H1 (cell line): ENCODE results near the gene LTF. TPM values are rescaled to one million over a fixed set of nuclear protein-coding genes. Genes with fewer than 3 reads are reported as not detected.

Source experiments
- CTCF ChIA-PET: fragments of 300-600 bp; sonication (Branson Sonifier 250); formaldehyde crosslinking; loops from one replicate; lab custom pipeline; 2021; ENCODE audit not compliant: partially characterized antibody; lab: Charles Lee
- POLR2A ChIA-PET: fragments of 300-600 bp; sonication (Branson Sonifier 250); formaldehyde crosslinking; loops from one replicate; lab custom pipeline; 2021; ENCODE audit warnings: inconsistent platforms; ENCODE audit not compliant: partially characterized antibody; lab: Charles Lee
- DNase-seq, 2 experiments: peaks; one replicate each; pipeline versions ENCODE4 v3.0.0 to v3.0.0-alpha.2; 2010 to 2022; ENCODE audit warnings: low spot score in 2 of 2, low read depth in 1 of 2, mixed read lengths in 1 of 2
- FAIRE-seq: peaks from 2 replicates; lab custom pipeline; 2011; peaks lifted over from hg19 to GRCh38; lab: Jason Lieb, UNC
- H2AFZ ChIP-seq: 2 replicates; pipeline ENCODE4 v1.8.1; 2012; ENCODE audit warnings: low read length, inconsistent platforms
- H2AK5ac ChIP-seq: 2 replicates; pipeline ENCODE4 v1.6.1; 2013; ENCODE audit warnings: low read depth, low read length
- H2BK120ac ChIP-seq: replicated peaks from 2 replicates; pipeline ENCODE3; 2013; ENCODE audit warnings: low read depth, low read length, inconsistent platforms
- H2BK12ac ChIP-seq: 2 replicates; pipeline ENCODE4 v1.6.1; 2013; ENCODE audit warnings: low read depth, low read length
- H2BK15ac ChIP-seq: 2 replicates; pipeline ENCODE4 v1.6.1; 2013; ENCODE audit warnings: low read length
- H2BK20ac ChIP-seq: 2 replicates; pipeline ENCODE4 v1.6.1; 2013; ENCODE audit warnings: low read length
- H2BK5ac ChIP-seq: 2 replicates; pipeline ENCODE4 v1.6.1; 2013; ENCODE audit warnings: low read depth, low read length
- H3K14ac ChIP-seq: 2 replicates; pipeline ENCODE4 v1.6.1; 2013; ENCODE audit warnings: inconsistent platforms; ENCODE audit not compliant: insufficient read length
- H3K18ac ChIP-seq: 2 replicates; pipeline ENCODE4 v1.6.1; 2013; ENCODE audit warnings: low read length; ENCODE audit errors: extremely low read depth
- H3K23ac ChIP-seq: 2 replicates; pipeline ENCODE4 v1.6.1; 2013; ENCODE audit warnings: inconsistent platforms; ENCODE audit not compliant: insufficient read length
- H3K23me2 ChIP-seq: 2 replicates; pipeline ENCODE4 v1.6.1; 2013; ENCODE audit warnings: low read depth, low read length
- H3K27ac ChIP-seq: 2 replicates; pipeline ENCODE4 v1.6.1; 2011; ENCODE audit warnings: low read depth, low read length, inconsistent platforms
- H3K27me3 ChIP-seq, 4 experiments: replicated peaks in 1 of 4; 1 replicate in 1 of 4; 2 replicates in 3 of 4; pipeline versions ENCODE4 v1.6.1 to v1.8.1; 2011 to 2013; ENCODE audit warnings: low read length in 3 of 4, mild to moderate bottlenecking in 3 of 4, inconsistent platforms in 2 of 4, mixed read lengths in 2 of 4, moderate library complexity in 1 of 4; ENCODE audit not compliant: control insufficient read depth in 3 of 4, insufficient read depth in 3 of 4; ENCODE audit errors: extremely low read depth in 1 of 4
- H3K36me3 ChIP-seq, 4 experiments: 2 replicates each; pipeline versions ENCODE4 v1.6.1 to v1.8.1; 2011 to 2013; ENCODE audit warnings: mild to moderate bottlenecking in 4 of 4, low read length in 3 of 4, moderate library complexity in 2 of 4, control low read depth in 1 of 4, inconsistent platforms in 1 of 4; ENCODE audit not compliant: insufficient read depth in 4 of 4, control insufficient read depth in 2 of 4
- H3K4ac ChIP-seq: replicated peaks from 2 replicates; pipeline ENCODE3; 2013; ENCODE audit warnings: low read length, low read depth, mixed read lengths, inconsistent platforms; ENCODE audit not compliant: insufficient read length
- H3K4me1 ChIP-seq, 4 experiments: replicated peaks in 1 of 4; 1 replicate in 1 of 4; 2 replicates in 3 of 4; pipeline versions ENCODE4 v1.6.1 to v1.8.1; 2011 to 2013; ENCODE audit warnings: low read length in 3 of 4, inconsistent platforms in 2 of 4, mixed read lengths in 1 of 4; ENCODE audit not compliant: insufficient read depth in 4 of 4, control insufficient read depth in 3 of 4
- H3K4me2 ChIP-seq, 2 experiments: 2 replicates each; pipeline versions ENCODE4 v1.6.1 to v1.8.1; 2011 to 2013; ENCODE audit warnings: low read depth in 2 of 2, low read length in 2 of 2, control low read depth in 1 of 2, inconsistent platforms in 1 of 2, mild to moderate bottlenecking in 1 of 2; ENCODE audit not compliant: insufficient read depth in 1 of 2
- H3K4me3 ChIP-seq, 4 experiments: fragments of 200-600, 300-600 bp in 1 of 4; sonication (generic), shearing (Covaris generic), sonication (Bioruptor Twin) in 1 of 4; 2 replicates each; pipeline versions ENCODE4 v1.5.1 to v1.8.1; 2011 to 2016; ENCODE audit warnings: low read length in 4 of 4, low read depth in 3 of 4, control low read depth in 2 of 4, inconsistent platforms in 2 of 4, mild to moderate bottlenecking in 2 of 4, mixed read lengths in 1 of 4, moderate library complexity in 1 of 4; ENCODE audit not compliant: insufficient read depth in 2 of 4; ENCODE audit errors: extremely low read depth in 1 of 4
- H3K56ac ChIP-seq: replicated peaks from 2 replicates; pipeline ENCODE3; 2013; ENCODE audit warnings: low read depth, mild to moderate bottlenecking, mixed read lengths, low read length, inconsistent platforms; ENCODE audit not compliant: insufficient read length
- H3K79me1 ChIP-seq: 2 replicates; pipeline ENCODE4 v1.6.1; 2013; ENCODE audit warnings: low read depth, low read length, control low read depth
- H3K79me2 ChIP-seq, 2 experiments: 2 replicates each; pipeline versions ENCODE4 v1.6.1 to v1.8.1; 2012 to 2013; ENCODE audit warnings: low read length in 2 of 2, mild to moderate bottlenecking in 2 of 2, inconsistent platforms in 1 of 2; ENCODE audit not compliant: insufficient read depth in 2 of 2, control insufficient read depth in 1 of 2
- H3K9ac ChIP-seq, 4 experiments: replicated peaks in 1 of 4; 1 replicate in 1 of 4; 2 replicates in 3 of 4; pipeline versions ENCODE4 v1.6.1 to v1.8.1; 2011 to 2013; ENCODE audit warnings: low read depth in 3 of 4, low read length in 3 of 4, control low read depth in 2 of 4, mild to moderate bottlenecking in 2 of 4, moderate library complexity in 2 of 4, inconsistent platforms in 1 of 4; ENCODE audit errors: extremely low read depth in 1 of 4
- H3K9me3 ChIP-seq, 2 experiments: 2 replicates each; pipeline versions ENCODE4 v1.6.1 to v1.8.1; 2012 to 2013; ENCODE audit warnings: mild to moderate bottlenecking in 2 of 2, moderate library complexity in 2 of 2, control low read depth in 1 of 2, inconsistent platforms in 1 of 2, low read depth in 1 of 2, low read length in 1 of 2, mixed read lengths in 1 of 2; ENCODE audit not compliant: insufficient read depth in 2 of 2
- H4K20me1 ChIP-seq, 2 experiments: replicated peaks in 1 of 2; 2 replicates each; pipeline versions ENCODE3 to v1.8.1; 2011 to 2013; ENCODE audit warnings: inconsistent platforms in 2 of 2, low read length in 2 of 2, mild to moderate bottlenecking in 1 of 2; ENCODE audit not compliant: insufficient read depth in 2 of 2, control insufficient read depth in 1 of 2
- H4K5ac ChIP-seq: 2 replicates; pipeline ENCODE4 v1.6.1; 2013; ENCODE audit warnings: low read length, low read depth, mixed read lengths, inconsistent platforms; ENCODE audit not compliant: insufficient read length
- H4K8ac ChIP-seq: 2 replicates; pipeline ENCODE4 v1.8.0; 2013; ENCODE audit warnings: mild to moderate bottlenecking, moderate library complexity, low read length, inconsistent platforms; ENCODE audit not compliant: insufficient read depth; ENCODE audit errors: extremely low read depth
- H4K91ac ChIP-seq: replicated peaks from 2 replicates; pipeline ENCODE3; 2013; ENCODE audit warnings: low read length, mixed read lengths, inconsistent platforms; ENCODE audit not compliant: insufficient read length
- CBX8 ChIP-seq: fragments of 300-800, 300-1000 bp; sonication (generic); IDR thresholded peaks from 2 replicates; pipeline ENCODE4 v1.7.1; 2016; ENCODE audit warnings: low read depth, low read length, borderline replicate concordance
- CEBPB ChIP-seq: IDR thresholded peaks from 2 replicates; pipeline ENCODE4 v1.6.1; 2012; ENCODE audit warnings: low read depth, low read length
- CTBP2 ChIP-seq: IDR thresholded peaks from 2 replicates; pipeline ENCODE4 v1.7.0; 2011; ENCODE audit warnings: borderline replicate concordance, mild to moderate bottlenecking, moderate library complexity, mixed read lengths, low read length; ENCODE audit not compliant: insufficient read depth, insufficient read length
- HDAC2 ChIP-seq, 2 experiments: fragments of 300-600 bp in 1 of 2; sonication (generic) in 1 of 2; IDR thresholded peaks; 2 replicates each; pipeline ENCODE4 v1.6.1; 2011 to 2012; ENCODE audit warnings: low read depth in 2 of 2, low read length in 2 of 2, mild to moderate bottlenecking in 2 of 2, moderate library complexity in 2 of 2, borderline replicate concordance in 1 of 2, inconsistent platforms in 1 of 2
- JUN ChIP-seq: IDR thresholded peaks from 2 replicates; pipeline ENCODE4 v1.6.1; 2011; ENCODE audit warnings: low read depth, mild to moderate bottlenecking, improper control_type of control experiment, low read length
- KDM1A ChIP-seq: fragments of 200-600, 300-600 bp; sonication (generic); IDR thresholded peaks from 2 replicates; pipeline ENCODE4 v1.7.1; 2016; ENCODE audit warnings: mild to moderate bottlenecking, low read length, borderline replicate concordance
- POLR2AphosphoS5 ChIP-seq: IDR thresholded peaks from 2 replicates; pipeline ENCODE4 v1.6.1; 2011; ENCODE audit warnings: low read depth, low read length
- RFX5 ChIP-seq: IDR thresholded peaks from 2 replicates; pipeline ENCODE4 v1.6.1; 2011; ENCODE audit warnings: low read depth, low read length, improper control_type of control experiment, borderline replicate concordance
- SIRT6 ChIP-seq: IDR thresholded peaks from one replicate; pipeline ENCODE4 v1.7.1; 2012; ENCODE audit warnings: low read length, inconsistent platforms
- SP2 ChIP-seq: IDR thresholded peaks from 2 replicates; pipeline ENCODE4 v1.6.1; 2012; ENCODE audit warnings: mild to moderate bottlenecking, low read length, inconsistent platforms
- TAF7 ChIP-seq: optimal IDR thresholded peaks from 2 replicates; pipeline ENCODE3; 2011; ENCODE audit warnings: low read depth, mild to moderate bottlenecking, inconsistent platforms, low read length, moderate library complexity, borderline replicate concordance
- TBP ChIP-seq: IDR thresholded peaks from 2 replicates; pipeline ENCODE4 v1.6.1; 2011; ENCODE audit warnings: low read depth, low read length, improper control_type of control experiment
- WGBS, 2 experiments: shearing (Covaris generic) in 1 of 2; methylation state at CpG; one replicate each; pipeline versions ENCODE4 v1.1.6 to v1.1.7; 2013 to 2015; ENCODE audit warnings: low lambda C conversion rate in 2 of 2, mixed read lengths in 2 of 2, inconsistent platforms in 1 of 2, low coverage in 1 of 2, missing lambda C conversion rate in 1 of 2; ENCODE audit not compliant: insufficient replicate concordance in 2 of 2, insufficient coverage in 1 of 2, insufficient read length in 1 of 2; ENCODE audit errors: extremely low coverage in 1 of 2, missing lambda C conversion rate in 1 of 2; 5-methylcytosine and 5-hydroxymethylcytosine counted together
- polyA plus RNA-seq, 7 experiments: library from polyadenylated mRNA; depleted of rRNA in 3 of 7; stranded (reverse) in 5 of 7; unstranded in 2 of 7; fragments of >200 nt in 5 of 7; fragments of 200-250 nt in 2 of 7; gene quantifications; 1 replicate in 5 of 7; 2 replicates in 1 of 7; 4 replicates in 1 of 7; pipeline versions ENCODE4 v1.2.1 to v1.2.3, GENCODE V29; 2011 to 2013; ENCODE audit warnings: missing spikeins in 2 of 7, mixed read lengths in 2 of 7
- total RNA-seq: library from RNA; stranded (reverse); fragmentation: NEBNext Ultra II Directional; extraction: Animal tissue kit (Norgen Biotek cat#: 25700); gene quantifications from 2 replicates; pipeline ENCODE4 v1.2.1, GENCODE V29; 2021
- TF ChIP-seq, protein P1 (sequence below): IDR thresholded peaks from 2 replicates; pipeline ENCODE4 v1.6.1; 2012; ENCODE audit warnings: low read length, inconsistent platforms

The LTF gene
- total and polyA plus RNA-seq, 2 of the 8 experiments (the other 6 are each of a cell fraction or from before 2014, with no cell fraction given): 0.23 to 0.99 TPM

DNA sequence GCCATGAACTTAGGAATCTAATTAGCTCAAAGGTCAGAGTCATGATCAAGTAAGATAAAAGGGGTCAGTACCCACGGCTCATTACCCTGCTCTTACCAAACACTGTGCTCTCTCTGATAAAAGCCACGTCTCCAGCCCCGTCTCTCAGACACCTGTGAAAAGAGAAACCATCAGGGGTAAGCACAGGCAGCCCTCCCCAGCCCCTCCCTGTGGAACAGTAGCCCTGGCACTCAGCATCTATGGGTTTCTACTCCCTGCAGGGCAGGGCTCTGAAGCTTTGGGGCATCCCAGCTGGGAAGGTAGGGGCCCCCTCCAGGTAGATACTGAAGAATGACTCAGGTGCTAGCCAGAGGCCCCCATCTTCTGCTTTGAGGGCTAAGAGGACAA is 10.5 kb downstream of the LTF start:
- no peak overlapping the region for H3K14ac ChIP-seq
- no peaks in the 10 kb centered on the region for H3K9me3 ChIP-seq
- H4K8ac ChIP-seq: no peak overlapping the region
- H3K27ac ChIP-seq: no peak overlapping the region
- no peaks in the 10 kb centered on the region for H3K4me1 ChIP-seq
- H3K56ac ChIP-seq: no peak overlapping the region
- no peak overlapping the region for H2BK20ac ChIP-seq
- H2BK5ac ChIP-seq: no peak overlapping the region
- no peak overlapping the region for H2BK15ac ChIP-seq
- H4K5ac ChIP-seq: no peak overlapping the region
- no peak overlapping the region for H3K4me3 ChIP-seq
- H2AK5ac ChIP-seq: no peak overlapping the region
- no peak overlapping the region for H4K91ac ChIP-seq
- no peak overlapping the region for H3K4me2 ChIP-seq
- CTCF ChIA-PET: interaction anchor here (0.9 to 4.5 kb wide), 4 partner anchors 8 to 76 kb away, joined by 3 to 22 read pairs (median 4); no protein-coding TSS in a partner anchor
- WGBS, 2 experiments: 76% methylated on average over 3 of the region's 3 CpGs; no CpG with 5 or more reads in 1 of the 2 experiments
- H4K20me1 ChIP-seq: no peaks in the 10 kb centered on the region
- POLR2A ChIA-PET: no interaction called here
- no peaks in the 10 kb centered on the region for H3K36me3 ChIP-seq
- H3K79me2 ChIP-seq: no peaks in the 10 kb centered on the region
- H3K18ac ChIP-seq: no peak overlapping the region
- no peaks in the 10 kb centered on the region for H3K27me3 ChIP-seq
- H2BK12ac ChIP-seq: no peak overlapping the region
- H3K23ac ChIP-seq: no peak overlapping the region
- no peak overlapping the region for H2AFZ ChIP-seq
- FAIRE-seq (no peak), DNase-seq (no peak)
- H3K9ac ChIP-seq: no peak overlapping the region
- no peaks in the 10 kb centered on the region for H3K23me2 ChIP-seq
- no peak overlapping the region for H3K4ac ChIP-seq
- H2BK120ac ChIP-seq: no peak overlapping the region
- no peaks in the 10 kb centered on the region for H3K79me1 ChIP-seq
- TF ChIP-seq SP2 (no peak), RFX5 (no peak), HDAC2 (IDR thresholded peaks at IDR 0.05; ENCODE audit: borderline replicate concordance in 1 of 2, low read depth in 2 of 2, low read length in 2 of 2) (no peak), JUN (no peak), CTBP2 (no peak), CEBPB (no peak), CBX8 (no peak), TBP (no peak), TAF7 (no peak), POLR2AphosphoS5 (no peak), KDM1A (no peak), SIRT6 (no peak)
- TF ChIP-seq, protein P1, sequence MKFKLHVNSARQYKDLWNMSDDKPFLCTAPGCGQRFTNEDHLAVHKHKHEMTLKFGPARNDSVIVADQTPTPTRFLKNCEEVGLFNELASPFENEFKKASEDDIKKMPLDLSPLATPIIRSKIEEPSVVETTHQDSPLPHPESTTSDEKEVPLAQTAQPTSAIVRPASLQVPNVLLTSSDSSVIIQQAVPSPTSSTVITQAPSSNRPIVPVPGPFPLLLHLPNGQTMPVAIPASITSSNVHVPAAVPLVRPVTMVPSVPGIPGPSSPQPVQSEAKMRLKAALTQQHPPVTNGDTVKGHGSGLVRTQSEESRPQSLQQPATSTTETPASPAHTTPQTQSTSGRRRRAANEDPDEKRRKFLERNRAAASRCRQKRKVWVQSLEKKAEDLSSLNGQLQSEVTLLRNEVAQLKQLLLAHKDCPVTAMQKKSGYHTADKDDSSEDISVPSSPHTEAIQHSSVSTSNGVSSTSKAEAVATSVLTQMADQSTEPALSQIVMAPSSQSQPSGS: no peak
